ENCODE measurements around the gene RUNX1.

DNA sequence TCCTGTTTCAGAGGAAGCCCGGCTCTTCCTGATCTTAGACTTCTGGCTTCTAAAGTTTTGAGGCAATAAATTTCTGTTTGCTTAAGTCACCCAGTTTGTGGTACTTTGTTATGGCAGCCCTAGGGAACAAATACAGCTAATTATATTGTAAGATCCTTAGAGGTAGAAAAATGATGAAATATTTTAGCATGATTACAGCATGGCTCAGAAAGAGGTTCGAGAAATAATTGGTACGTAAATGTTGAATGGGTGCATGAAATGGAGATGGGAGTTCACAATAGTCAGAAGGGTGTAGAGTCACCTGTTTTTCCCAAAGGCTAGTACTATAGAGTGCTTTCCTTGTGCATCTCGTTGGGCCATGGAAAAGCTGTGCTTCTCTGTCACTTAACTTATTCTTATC is 123.5 kb downstream of the RUNX1 start:
- no peak for TF ChIP-seq POLR2A (IDR thresholded peaks at IDR 0.05)
- TF ChIP-seq, protein P1, sequence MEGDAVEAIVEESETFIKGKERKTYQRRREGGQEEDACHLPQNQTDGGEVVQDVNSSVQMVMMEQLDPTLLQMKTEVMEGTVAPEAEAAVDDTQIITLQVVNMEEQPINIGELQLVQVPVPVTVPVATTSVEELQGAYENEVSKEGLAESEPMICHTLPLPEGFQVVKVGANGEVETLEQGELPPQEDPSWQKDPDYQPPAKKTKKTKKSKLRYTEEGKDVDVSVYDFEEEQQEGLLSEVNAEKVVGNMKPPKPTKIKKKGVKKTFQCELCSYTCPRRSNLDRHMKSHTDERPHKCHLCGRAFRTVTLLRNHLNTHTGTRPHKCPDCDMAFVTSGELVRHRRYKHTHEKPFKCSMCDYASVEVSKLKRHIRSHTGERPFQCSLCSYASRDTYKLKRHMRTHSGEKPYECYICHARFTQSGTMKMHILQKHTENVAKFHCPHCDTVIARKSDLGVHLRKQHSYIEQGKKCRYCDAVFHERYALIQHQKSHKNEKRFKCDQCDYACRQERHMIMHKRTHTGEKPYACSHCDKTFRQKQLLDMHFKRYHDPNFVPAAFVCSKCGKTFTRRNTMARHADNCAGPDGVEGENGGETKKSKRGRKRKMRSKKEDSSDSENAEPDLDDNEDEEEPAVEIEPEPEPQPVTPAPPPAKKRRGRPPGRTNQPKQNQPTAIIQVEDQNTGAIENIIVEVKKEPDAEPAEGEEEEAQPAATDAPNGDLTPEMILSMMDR (IDR thresholded peaks at IDR 0.05), result no peak
